GM18517 (cell line): ENCODE measurements around the gene KCTD19.

Experiments
- ATAC-seq: cut with Tn5 transposase; IDR thresholded peaks from one replicate; pipeline ENCODE4 v1.9.1; 2021; ENCODE audit warnings: mild to moderate bottlenecking, moderate library complexity; ENCODE audit not compliant: unreplicated experiment

KCTD19 gene

GRCh38 chr16:67264277-67264676, 62.3 kb downstream of the KCTD19 start:
- no peak for ATAC-seq

- no peak for ATAC-seq
These were observed 63.3 kb downstream of the KCTD19 start for GRCh38 chr16:67263201-67263600.

- no peak for ATAC-seq
These were observed 66.0 kb downstream of the KCTD19 start for GRCh38 chr16:67260426-67261063.

GRCh38 chr16:67259705-67260104, 66.8 kb downstream of the KCTD19 start:
- no peak for ATAC-seq

GRCh38 chr16:67258161-67258835, 68.2 kb downstream of the KCTD19 start:
- ATAC-seq: no peak

GRCh38 chr16:67257486-67258160, 68.9 kb downstream of the KCTD19 start:
- ATAC-seq: no peak

- ATAC-seq: no peak
These were observed 69.8 kb downstream of the KCTD19 start for GRCh38 chr16:67256701-67257230.

- no peak for ATAC-seq
These were observed 70.9 kb downstream of the KCTD19 start for GRCh38 chr16:67255553-67256221.

- no peak for ATAC-seq
These were observed 71.6 kb downstream of the KCTD19 start for GRCh38 chr16:67254801-67255552.

- ATAC-seq: no peak
These were observed 73.7 kb downstream of the KCTD19 start for GRCh38 chr16:67252609-67253497.

GRCh38 chr16:67250045-67250327, 76.6 kb downstream of the KCTD19 start:
- no peak for ATAC-seq

- ATAC-seq: no peak
These were observed 77.1 kb downstream of the KCTD19 start for GRCh38 chr16:67249178-67250044.

- ATAC-seq: no peak
These were observed 78.0 kb downstream of the KCTD19 start, which contains the start of gene SLC9A5 for GRCh38 chr16:67248401-67249177. Gene SLC9A5, plus strand, starts transcription at chr16:67248979. Its CDS starts 36 bp downstream, at chr16:67249015.

GRCh38 chr16:67248073-67248400, 78.5 kb downstream of the KCTD19 start:
- no peak for ATAC-seq

GRCh38 chr16:67247192-67248072, 79.1 kb downstream of the KCTD19 start, which contains the start of gene FHOD1:
Gene FHOD1, minus strand, starts transcription at chr16:67247481. Its CDS starts 71 bp downstream, at chr16:67247410.
- peak; percentile 48 for ATAC-seq

GRCh38 chr16:67246756-67247191, 79.8 kb downstream of the KCTD19 start:
- ATAC-seq: peak; percentile 17
